Measurements from ENCODE around the gene CCDC33.

The CCDC33 gene

DNA sequence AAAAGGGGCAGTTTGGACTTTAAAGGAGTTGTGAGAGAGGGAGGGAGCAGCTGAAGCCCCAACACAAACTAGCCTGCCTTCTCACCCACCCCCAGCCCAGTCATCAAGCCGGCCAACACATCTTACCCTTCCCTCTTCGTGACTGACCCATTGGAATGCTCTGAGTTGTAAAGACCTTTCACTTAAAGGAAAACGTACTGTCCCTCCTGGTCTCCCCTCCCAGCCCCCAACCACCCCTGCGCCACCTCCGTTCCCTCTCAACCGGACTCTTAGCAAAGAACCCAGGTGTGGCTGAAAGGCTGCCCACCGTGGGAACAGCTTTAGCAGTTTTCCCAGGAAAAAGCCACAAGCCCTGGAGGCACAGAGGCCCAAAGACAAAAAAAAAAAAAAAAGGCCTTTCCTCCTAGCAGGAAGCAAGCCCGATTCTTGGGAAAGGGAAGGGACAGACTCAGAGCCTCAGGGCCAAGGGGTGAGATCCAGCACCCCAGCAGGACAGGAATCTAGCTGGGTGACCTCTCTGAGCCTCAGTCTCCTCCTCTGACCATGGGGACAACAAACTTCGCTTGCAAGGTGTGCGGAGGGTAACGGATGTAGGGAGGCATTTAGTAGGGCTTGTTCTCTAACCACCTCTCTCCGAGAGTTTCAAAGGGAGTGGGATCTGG is 128.9 kb downstream of the CCDC33 start:
- no peak for DNase-seq (ENCODE audit: low read depth)

GRCh38 chr15:74365598-74366445 is 129.7 kb downstream of the CCDC33 start:
- DNase-seq (ENCODE audit: low read depth) = no peak

- no peak for DNase-seq (ENCODE audit: low read depth)
Observed at GRCh38 chr15:74367296-74367854, 131.2 kb downstream of the CCDC33 start, which contains the start of gene CYP11A1. Gene CYP11A1, minus strand, starts transcription at chr15:74367646. Its CDS starts 61 bp downstream, at chr15:74367585.

GRCh38 chr15:74368121-74368520 is 132.0 kb downstream of the CCDC33 start:
- no peak for DNase-seq (ENCODE audit: low read depth)

GRCh38 chr15:74369084-74369745 is 133.1 kb downstream of the CCDC33 start:
- DNase-seq (ENCODE audit: low read depth) = no peak

- no peak for DNase-seq (ENCODE audit: low read depth)
Observed at GRCh38 chr15:74369756-74370155, 133.6 kb downstream of the CCDC33 start.

GRCh38 chr15:74370471-74370870 is 134.3 kb downstream of the CCDC33 start:
- no peak for DNase-seq (ENCODE audit: low read depth)

DNA sequence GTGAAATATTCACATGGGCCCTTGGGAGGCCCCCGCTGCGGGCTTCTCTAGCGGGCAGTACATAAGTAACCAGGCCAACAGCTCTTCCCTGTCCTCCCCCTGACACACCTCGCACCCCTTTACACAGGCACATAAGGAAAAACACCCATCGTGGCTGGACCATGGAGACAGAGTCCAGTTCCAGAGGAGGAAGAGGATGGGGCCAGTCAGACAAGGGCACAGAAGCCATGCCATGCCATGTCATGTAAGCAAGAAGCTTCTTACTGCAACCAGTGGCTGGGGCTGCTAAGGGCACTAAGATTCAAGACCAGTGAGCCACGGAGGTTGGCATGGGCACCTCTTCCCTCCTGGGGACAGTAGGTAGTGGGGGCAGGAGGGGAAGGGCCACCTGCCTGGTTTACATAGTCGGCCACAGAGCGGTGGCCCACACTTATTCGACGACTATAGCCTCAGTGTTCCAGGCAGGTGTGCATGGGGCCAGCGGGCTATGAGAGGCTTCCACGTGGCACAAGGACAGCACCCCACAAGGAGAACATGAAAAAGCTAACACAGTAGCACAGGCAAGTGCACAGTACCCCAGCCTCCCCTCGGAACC is 137.0 kb downstream of the CCDC33 start:
- no peak for DNase-seq (ENCODE audit: low read depth)

DNA sequence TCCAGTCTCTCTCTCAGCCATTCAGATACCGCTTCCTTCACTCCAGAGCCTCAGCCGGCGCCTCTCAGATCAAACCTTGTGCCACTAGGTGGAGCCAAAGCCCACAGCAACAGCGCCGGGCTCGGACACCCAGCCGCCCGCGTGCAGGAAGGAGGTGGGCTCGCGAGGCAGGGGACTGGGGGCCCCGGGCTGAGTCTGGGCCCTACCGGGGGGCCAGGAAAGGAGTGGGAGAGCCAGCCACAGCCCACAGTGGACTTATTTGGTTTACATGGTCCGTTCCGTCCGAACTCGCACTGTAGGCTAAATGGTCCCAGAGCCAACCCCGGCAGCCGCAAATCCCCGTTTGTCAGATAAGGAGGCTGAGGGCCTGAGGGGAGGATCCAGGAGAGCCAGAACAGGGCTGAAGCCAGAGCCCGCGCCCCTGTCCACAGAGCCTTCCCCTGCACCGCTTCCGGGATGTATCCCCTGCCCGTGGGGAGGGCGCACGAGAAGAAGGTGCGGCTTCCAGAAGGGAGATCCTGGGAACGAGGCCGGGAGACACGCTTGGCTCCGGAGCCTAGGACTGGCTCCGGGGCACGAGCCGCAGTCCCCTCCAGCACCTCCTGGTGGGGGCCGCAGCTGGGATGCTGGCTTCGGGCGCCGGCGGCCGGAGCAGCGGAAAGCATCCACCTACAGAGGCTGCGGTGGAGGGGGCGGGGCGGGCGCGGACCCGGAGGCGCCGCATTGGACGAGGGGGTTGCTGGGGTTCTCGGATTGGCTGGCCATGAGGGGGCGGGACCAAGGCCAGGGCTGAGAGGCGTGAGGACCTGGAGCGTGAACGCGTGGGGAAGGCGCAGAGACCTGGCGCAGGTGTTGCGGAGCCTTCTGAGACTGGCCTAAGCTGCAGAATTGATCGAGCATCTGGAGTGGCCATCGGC is 137.9 kb downstream of the CCDC33 start:
- DNase-seq (ENCODE audit: low read depth) = peak; percentile 94

- no peak for DNase-seq (ENCODE audit: low read depth)
Observed at GRCh38 chr15:74374648-74375302, 138.6 kb downstream of the CCDC33 start.

DNA sequence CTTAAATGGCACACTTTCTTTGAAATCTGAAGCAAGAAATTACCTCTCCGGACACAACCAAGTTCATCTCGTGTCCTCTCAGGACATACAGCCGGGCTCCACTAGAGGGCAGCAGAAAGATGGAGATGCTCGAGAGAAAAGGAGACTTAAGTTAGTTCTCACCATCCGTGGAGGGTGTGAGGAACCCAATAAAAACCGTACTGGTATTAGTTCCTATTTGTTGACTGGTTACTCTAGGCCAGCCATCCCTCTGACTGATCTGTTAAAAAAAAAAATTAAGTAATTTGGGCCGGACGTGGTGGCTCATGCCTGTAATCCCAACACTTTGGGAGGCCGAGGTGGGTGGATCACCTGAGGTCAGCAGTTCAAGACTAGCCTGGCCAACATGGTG is 139.2 kb downstream of the CCDC33 start:
- peak; percentile 78 for DNase-seq (ENCODE audit: low read depth)

GRCh38 chr15:74376226-74376625 is 140.1 kb downstream of the CCDC33 start:
- DNase-seq (ENCODE audit: low read depth) = no peak

DNA sequence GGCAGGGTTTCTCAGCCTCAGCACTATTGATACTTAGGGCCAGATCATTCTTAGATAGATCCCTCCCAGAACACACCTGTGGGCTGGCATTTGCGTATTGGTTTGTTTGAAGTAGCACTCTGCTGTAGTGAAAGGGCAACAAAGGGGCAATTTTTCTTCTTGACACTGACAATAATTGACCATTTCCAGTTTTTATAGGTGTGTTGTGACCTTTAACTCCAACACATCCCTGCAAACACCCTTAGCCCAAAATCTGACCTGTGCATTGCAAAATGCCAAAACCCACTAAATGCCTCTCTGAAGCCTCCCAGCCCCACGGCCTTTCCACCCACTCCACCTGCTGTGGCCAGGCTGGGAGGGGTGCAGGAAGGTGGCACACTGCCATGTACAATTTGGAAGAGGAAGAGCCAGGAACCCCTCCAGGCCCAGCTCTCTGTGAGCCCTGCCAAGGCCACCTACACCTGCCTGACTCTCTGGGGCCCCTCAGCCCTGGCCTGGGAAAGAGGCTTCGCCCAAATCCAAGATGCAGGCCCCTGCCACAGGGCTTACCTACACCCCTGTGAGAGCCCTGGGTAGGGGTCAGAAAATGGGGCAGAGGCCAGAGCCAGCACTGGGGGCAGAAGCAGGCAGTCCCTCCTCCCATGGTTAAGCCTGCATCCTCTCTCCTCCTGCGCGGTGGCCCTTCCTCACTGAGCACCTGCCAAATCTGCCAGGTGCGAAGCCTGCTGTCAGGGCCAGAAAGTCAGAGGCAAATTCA is 140.9 kb downstream of the CCDC33 start:
- DNase-seq (ENCODE audit: low read depth) = no peak

DNA sequence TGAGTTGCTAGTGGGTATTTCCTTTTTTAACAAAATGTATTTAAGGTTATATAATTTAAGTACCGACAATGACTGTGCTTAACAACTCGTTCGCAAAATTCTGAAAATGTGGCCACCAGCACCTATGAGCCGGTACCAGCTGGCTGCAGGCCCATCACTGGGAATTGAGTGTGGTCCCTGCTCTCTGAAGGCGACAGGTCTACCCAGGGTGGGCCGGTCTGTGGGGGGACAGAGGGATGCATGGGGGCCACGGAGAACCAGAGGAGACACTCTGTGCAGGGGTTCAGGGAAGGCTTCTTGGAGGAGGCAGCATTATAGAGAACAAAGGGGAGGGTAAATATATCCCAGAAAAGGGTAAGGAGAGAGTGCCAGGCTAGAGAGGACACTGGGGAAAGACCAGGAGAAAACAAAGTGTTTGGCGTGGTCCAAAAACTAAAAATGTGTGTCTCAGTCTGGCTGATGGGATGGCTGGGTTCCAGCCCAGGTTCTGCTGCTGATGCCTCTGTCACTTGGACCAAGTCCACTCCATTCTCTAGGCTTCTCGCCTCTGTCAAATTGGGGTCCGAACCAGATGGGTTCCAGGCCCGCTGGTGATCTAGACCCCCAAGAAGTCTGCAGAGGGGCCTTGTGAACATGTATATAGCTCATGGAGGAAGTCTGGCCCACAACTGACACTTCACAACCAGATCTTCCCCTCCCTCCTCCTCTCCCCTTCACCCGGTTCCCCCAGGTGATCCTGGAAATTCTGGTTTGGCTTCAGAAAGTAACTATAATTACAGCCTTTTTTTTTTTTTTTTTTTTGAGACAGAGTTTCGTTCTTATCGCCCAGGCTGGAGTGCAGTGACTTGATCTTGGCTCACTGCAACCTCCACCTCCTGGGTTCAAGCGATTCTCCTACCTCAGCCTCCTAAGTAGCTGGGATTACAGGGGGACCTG is 142.0 kb downstream of the CCDC33 start:
- no peak for DNase-seq (ENCODE audit: low read depth)

DNA sequence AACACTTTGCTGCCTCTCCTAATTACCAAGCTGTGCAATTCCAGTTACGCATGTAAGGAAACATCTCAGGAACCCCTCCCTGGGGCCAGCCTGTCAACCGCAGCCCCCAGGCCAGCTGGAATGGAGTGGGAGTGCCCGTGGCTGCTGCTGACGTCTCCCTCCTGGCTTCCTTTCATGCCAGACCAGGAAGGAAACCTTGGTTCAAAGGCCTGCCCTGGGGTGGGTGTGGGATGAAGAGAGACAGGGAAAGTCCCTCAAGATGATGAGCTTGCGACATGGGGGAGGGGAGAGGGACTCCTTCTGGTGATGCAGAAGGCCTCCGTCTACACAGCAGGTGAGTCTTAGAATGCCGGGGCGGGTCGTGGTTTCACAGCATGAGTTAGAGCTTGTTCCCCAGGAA is 142.7 kb downstream of the CCDC33 start:
- no peak for DNase-seq (ENCODE audit: low read depth)

GRCh38 chr15:74380361-74381189 is 144.4 kb downstream of the CCDC33 start:
- no peak for DNase-seq (ENCODE audit: low read depth)

DNA sequence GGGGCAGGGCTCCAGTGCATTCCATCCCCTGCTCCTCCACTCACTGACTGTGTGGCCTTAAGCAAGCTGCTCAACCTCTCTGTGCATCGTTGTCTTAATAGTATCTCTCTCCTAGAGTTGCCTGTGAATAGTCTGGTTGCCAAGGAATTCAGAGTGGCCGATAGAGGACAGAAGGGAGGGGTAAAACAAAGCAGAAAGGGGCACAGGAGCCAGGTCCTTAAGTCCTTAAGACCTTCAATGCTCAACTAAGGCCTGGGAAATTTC is 145.0 kb downstream of the CCDC33 start:
- DNase-seq (ENCODE audit: low read depth) = no peak

DNA sequence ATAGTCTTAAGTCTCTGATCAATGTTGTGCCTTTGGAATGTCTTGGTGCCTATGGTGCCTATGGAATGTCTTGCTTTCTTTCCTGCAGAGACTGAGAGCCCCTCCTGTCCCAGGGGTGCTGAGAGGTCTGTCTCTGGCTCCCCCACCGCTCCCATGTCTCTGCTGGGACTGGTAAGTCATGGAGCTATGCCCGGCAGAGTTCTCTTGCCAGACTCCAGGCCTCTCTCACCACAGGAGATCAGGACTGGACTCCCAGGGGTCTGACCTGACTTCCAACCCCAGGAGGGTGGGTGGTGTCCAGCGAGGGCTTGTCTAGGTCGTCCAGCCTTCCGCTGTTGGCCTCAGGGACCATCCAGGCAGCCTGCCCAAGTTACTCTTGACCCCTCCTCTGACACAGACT is 145.4 kb downstream of the CCDC33 start:
- no peak for DNase-seq (ENCODE audit: low read depth)
